ENCODE measurements around the gene P2RY6. TPM values are rescaled to one million over a fixed set of nuclear protein-coding genes. Genes with fewer than 3 reads are reported as not detected.

P2RY6 gene
- total and polyA plus RNA-seq, 5 donors from 2014 or later = not detected

DNA sequence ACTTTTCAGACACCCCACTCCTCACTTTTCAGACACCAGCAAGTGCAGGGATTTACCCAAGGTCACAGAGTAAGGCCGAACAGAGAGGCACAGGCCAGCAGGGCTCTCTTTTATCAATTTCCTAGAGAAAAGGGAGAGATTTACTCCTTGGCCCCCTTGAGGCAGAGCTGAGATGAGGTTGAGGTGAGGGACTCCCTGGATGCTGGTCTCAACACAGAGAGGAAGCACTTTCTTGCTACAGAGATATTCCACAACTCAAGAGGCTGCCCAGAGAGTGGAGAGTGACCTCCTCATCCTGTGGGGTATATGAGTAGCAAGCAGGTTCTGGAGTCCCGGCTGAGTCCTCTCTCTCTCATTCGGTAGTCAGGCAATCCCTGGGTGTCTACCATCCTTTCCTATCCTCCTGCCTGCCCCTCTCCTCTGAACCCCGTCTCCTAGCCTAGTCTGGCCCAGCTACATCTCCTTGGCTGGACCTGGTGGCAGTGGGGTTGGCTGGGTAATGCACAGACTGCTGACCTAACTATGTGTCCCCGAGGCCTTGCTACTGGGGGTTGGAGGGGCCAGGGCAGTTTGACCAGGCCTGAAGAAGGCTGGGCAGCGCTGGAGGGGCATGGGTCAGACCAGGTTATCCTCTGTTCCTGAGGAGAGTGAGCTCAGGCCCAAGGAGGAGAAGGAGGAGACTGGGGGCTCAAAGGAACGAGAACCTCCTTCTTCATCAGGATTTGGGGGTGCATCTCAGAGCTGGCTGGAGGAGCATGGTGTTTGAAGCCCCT lies 34.1 kb downstream of the P2RY6 start:
- H3K36me3 Mint-ChIP-seq = no peaks in the 10 kb centered on the region

DNA sequence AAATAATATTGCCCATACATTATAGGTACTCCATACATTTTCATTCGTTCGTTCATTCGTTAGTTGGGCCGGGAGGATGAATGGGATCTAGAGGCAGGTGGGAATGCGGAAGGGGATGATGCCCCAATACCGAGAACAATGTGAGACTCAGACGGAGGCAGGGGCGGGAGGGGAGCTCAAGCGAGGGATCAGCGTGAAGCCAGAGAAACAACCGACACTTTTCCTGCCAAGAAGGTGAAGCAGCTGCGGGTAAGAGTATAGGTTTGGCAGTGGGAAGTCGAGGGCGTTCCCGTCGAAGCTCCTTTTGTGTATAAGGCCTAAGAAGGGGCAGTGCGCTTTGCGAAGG lies 34.8 kb downstream of the P2RY6 start:
- peaks cover 0 to 12% (median 8%) of the 10 kb centered on the region in 4 donors for H3K4me1 Mint-ChIP-seq
- H3K36me3 Mint-ChIP-seq = no peaks in the 10 kb centered on the region
- peaks cover 43% of the 10 kb centered on the region for H3K27me3 Mint-ChIP-seq
- Histone ChIP-seq H3K36me3 (ENCODE audit: control insufficient read depth, insufficient read depth, low read length) (no peaks in the 10 kb centered on the region), H3K27me3 (ENCODE audit: control insufficient read depth, insufficient read depth, low read length) (peaks cover 11% of the 10 kb centered on the region), H3K9me3 (ENCODE audit: control insufficient read depth in 2 of 2, low read length in 2 of 2) (no peaks in the 10 kb centered on the region), H3K27ac (ENCODE audit: insufficient read depth, low read length, poor library complexity, severe bottlenecking) (no peak overlapping the region), H3K4me3 (ENCODE audit: low read depth, low read length) (peak overlapping the region; percentile 58), H3K4me1 (ENCODE audit: control insufficient read depth, insufficient read depth, low read length, poor library complexity, severe bottlenecking) (peaks cover 23% of the 10 kb centered on the region)
- no peak for DNase-seq
- H3K27ac Mint-ChIP-seq = no peak overlapping the region
- no peak for ATAC-seq (ENCODE audit: low read depth in 2 of 2)
- peaks cover 0 to 2% (median 0%) of the 10 kb centered on the region in 7 donors for H3K9me3 Mint-ChIP-seq
- peak overlapping the region; percentile 81 to 96 (median 92) for H3K4me3 Mint-ChIP-seq

More for the DNA sequence above, 34.1 kb downstream of the P2RY6 start:
- Histone ChIP-seq H3K4me3 (ENCODE audit: low read depth, low read length) (no peak overlapping the region), H3K27me3 (ENCODE audit: control insufficient read depth, insufficient read depth, low read length) (peaks cover 11% of the 10 kb centered on the region), H3K9me3 (ENCODE audit: control insufficient read depth in 2 of 2, low read length in 2 of 2) (no peaks in the 10 kb centered on the region), H3K36me3 (ENCODE audit: control insufficient read depth, insufficient read depth, low read length) (no peaks in the 10 kb centered on the region), H3K27ac (ENCODE audit: insufficient read depth, low read length, poor library complexity, severe bottlenecking) (no peak overlapping the region), H3K4me1 (ENCODE audit: control insufficient read depth, insufficient read depth, low read length, poor library complexity, severe bottlenecking) (peaks cover 23% of the 10 kb centered on the region)
- Mint-ChIP-seq H3K27me3 (peaks cover 41% of the 10 kb centered on the region), H3K4me1 (peaks cover 0 to 11% (median 8%) of the 10 kb centered on the region in 4 donors), H3K27ac (no peak overlapping the region), H3K9me3 (peaks cover 0 to 2% (median 0%) of the 10 kb centered on the region in 7 donors), H3K4me3 (peak overlapping the region; percentile 41 to 96 (median 84))
- ATAC-seq (ENCODE audit: low read depth in 2 of 2) = no peak
- DNase-seq = no peak

- no peak overlapping the region for H3K27ac ChIP-seq (ENCODE audit: insufficient read depth, low read length, poor library complexity, severe bottlenecking)
- peaks cover 0 to 15% (median 8%) of the 10 kb centered on the region in 4 donors for H3K4me1 Mint-ChIP-seq
- H3K4me3 ChIP-seq (ENCODE audit: low read depth, low read length) = peak overlapping the region; percentile 58
- peak overlapping the region in 1 of 3 donors; percentile 29 for H3K27ac Mint-ChIP-seq
- ATAC-seq (ENCODE audit: low read depth in 2 of 2) (peak; percentile 52 to 60), DNase-seq (peak; percentile 67 to 85 (median 80))
- no peaks in the 10 kb centered on the region for H3K36me3 Mint-ChIP-seq
- H3K36me3 ChIP-seq (ENCODE audit: control insufficient read depth, insufficient read depth, low read length) = no peaks in the 10 kb centered on the region
- H3K4me1 ChIP-seq (ENCODE audit: control insufficient read depth, insufficient read depth, low read length, poor library complexity, severe bottlenecking) = peaks cover 23% of the 10 kb centered on the region
- peaks cover 45% of the 10 kb centered on the region for H3K27me3 Mint-ChIP-seq
- peaks cover 0 to 2% (median 0%) of the 10 kb centered on the region in 7 donors for H3K9me3 Mint-ChIP-seq
- H3K4me3 Mint-ChIP-seq = peak overlapping the region; percentile 81 to 96 (median 92)
- H3K27me3 ChIP-seq (ENCODE audit: control insufficient read depth, insufficient read depth, low read length) = peaks cover 11% of the 10 kb centered on the region
- no peaks in the 10 kb centered on the region for H3K9me3 ChIP-seq (ENCODE audit: control insufficient read depth in 2 of 2, low read length in 2 of 2)
These were observed 35.3 kb downstream of the P2RY6 start for GRCh38 chr11:73307323-73308002.

- peak in 1 of 3 donors; percentile 29 for DNase-seq
- Mint-ChIP-seq H3K4me1 (peaks cover 0 to 15% (median 8%) of the 10 kb centered on the region in 4 donors), H3K27ac (peak within 1 kb of the TSS in 1 of 3 donors; percentile 29), H3K4me3 (peak within 1 kb of the TSS; percentile 81 to 96 (median 92)), H3K9me3 (peaks cover 0 to 2% (median 0%) of the 10 kb centered on the region in 7 donors), H3K36me3 (no peaks in the 10 kb centered on the region), H3K27me3 (peaks cover 44% of the 10 kb centered on the region)
- peaks cover 11% of the 10 kb centered on the region for H3K27me3 ChIP-seq (ENCODE audit: control insufficient read depth, insufficient read depth, low read length)
- no peaks in the 10 kb centered on the region for H3K9me3 ChIP-seq (ENCODE audit: control insufficient read depth in 2 of 2, low read length in 2 of 2)
- no peak for ATAC-seq (ENCODE audit: low read depth in 2 of 2)
- peak within 1 kb of the TSS; percentile 58 for H3K4me3 ChIP-seq (ENCODE audit: low read depth, low read length)
- H3K36me3 ChIP-seq (ENCODE audit: control insufficient read depth, insufficient read depth, low read length) = no peaks in the 10 kb centered on the region
- H3K27ac ChIP-seq (ENCODE audit: insufficient read depth, low read length, poor library complexity, severe bottlenecking) = no peak within 1 kb of the TSS
- peaks cover 23% of the 10 kb centered on the region for H3K4me1 ChIP-seq (ENCODE audit: control insufficient read depth, insufficient read depth, low read length, poor library complexity, severe bottlenecking)
These were observed 36.1 kb downstream of the P2RY6 start, which contains the start of gene ARHGEF17 for GRCh38 chr11:73308003-73308960. TSS of gene ARHGEF17 (plus strand) at chr11:73308276. CDS start at chr11:73308639, 363 bp downstream.

GRCh38 chr11:73308961-73309919 lies 37.1 kb downstream of the P2RY6 start:
- Mint-ChIP-seq H3K36me3 (no peaks in the 10 kb centered on the region), H3K27ac (no peak overlapping the region), H3K4me1 (peaks cover 0 to 15% (median 8%) of the 10 kb centered on the region in 4 donors), H3K27me3 (peaks cover 44% of the 10 kb centered on the region), H3K9me3 (peaks cover 0 to 2% (median 0%) of the 10 kb centered on the region in 7 donors), H3K4me3 (peak overlapping the region in 3 of 4 donors; percentile 15 to 59 (median 25))
- Histone ChIP-seq H3K4me3 (ENCODE audit: low read depth, low read length) (no peak overlapping the region), H3K27ac (ENCODE audit: insufficient read depth, low read length, poor library complexity, severe bottlenecking) (no peak overlapping the region), H3K9me3 (ENCODE audit: control insufficient read depth in 2 of 2, low read length in 2 of 2) (no peaks in the 10 kb centered on the region), H3K4me1 (ENCODE audit: control insufficient read depth, insufficient read depth, low read length, poor library complexity, severe bottlenecking) (peaks cover 23% of the 10 kb centered on the region), H3K36me3 (ENCODE audit: control insufficient read depth, insufficient read depth, low read length) (no peaks in the 10 kb centered on the region), H3K27me3 (ENCODE audit: control insufficient read depth, insufficient read depth, low read length) (peaks cover 8% of the 10 kb centered on the region)
- ATAC-seq (ENCODE audit: low read depth in 2 of 2) (no peak), DNase-seq (no peak)

DNA sequence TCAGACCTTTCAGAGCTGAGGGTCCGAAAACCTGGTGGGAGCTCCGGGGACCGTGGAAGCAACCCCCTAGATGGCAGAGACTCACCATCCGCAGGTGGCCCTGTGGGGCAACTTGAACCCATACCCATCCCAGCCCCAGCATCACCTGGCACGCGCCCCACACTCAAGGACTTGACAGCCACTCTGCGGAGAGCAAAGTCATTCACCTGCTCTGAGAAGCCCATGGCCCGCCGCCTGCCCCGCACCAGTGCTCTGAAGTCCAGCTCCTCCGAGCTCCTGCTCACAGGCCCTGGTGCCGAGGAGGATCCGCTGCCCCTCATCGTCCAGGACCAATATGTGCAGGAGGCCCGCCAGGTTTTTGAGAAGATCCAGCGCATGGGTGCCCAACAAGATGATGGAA lies 37.9 kb downstream of the P2RY6 start:
- H3K4me3 ChIP-seq (ENCODE audit: low read depth, low read length) = no peak overlapping the region
- no peak for DNase-seq
- Mint-ChIP-seq H3K9me3 (peaks cover 0 to 2% (median 0%) of the 10 kb centered on the region in 7 donors), H3K27me3 (peaks cover 39% of the 10 kb centered on the region), H3K4me3 (no peak overlapping the region), H3K4me1 (peaks cover 0 to 15% (median 8%) of the 10 kb centered on the region in 4 donors), H3K27ac (peak overlapping the region in 2 of 3 donors; percentile 62 to 63), H3K36me3 (no peaks in the 10 kb centered on the region)
- H3K9me3 ChIP-seq (ENCODE audit: control insufficient read depth in 2 of 2, low read length in 2 of 2) = no peaks in the 10 kb centered on the region
- peaks cover 4% of the 10 kb centered on the region for H3K27me3 ChIP-seq (ENCODE audit: control insufficient read depth, insufficient read depth, low read length)
- no peaks in the 10 kb centered on the region for H3K36me3 ChIP-seq (ENCODE audit: control insufficient read depth, insufficient read depth, low read length)
- H3K4me1 ChIP-seq (ENCODE audit: control insufficient read depth, insufficient read depth, low read length, poor library complexity, severe bottlenecking) = peaks cover 23% of the 10 kb centered on the region
- no peak for ATAC-seq (ENCODE audit: low read depth in 2 of 2)
- no peak overlapping the region for H3K27ac ChIP-seq (ENCODE audit: insufficient read depth, low read length, poor library complexity, severe bottlenecking)
